ENCODE measurements around the gene JPT2.

Gene JPT2

GRCh38 chr16:1723450-1724147, 45.5 kb downstream of the JPT2 start:
- DNase-seq (ENCODE audit: low read depth) = no peak
- H3K4me3 ChIP-seq (ENCODE audit: low read depth, low read length) = no peak overlapping the region
- TF ChIP-seq CTCF (IDR thresholded peaks at IDR 0.05; ENCODE audit: control insufficient read depth, extremely low read depth, insufficient read depth) = peak; percentile 59

DNA sequence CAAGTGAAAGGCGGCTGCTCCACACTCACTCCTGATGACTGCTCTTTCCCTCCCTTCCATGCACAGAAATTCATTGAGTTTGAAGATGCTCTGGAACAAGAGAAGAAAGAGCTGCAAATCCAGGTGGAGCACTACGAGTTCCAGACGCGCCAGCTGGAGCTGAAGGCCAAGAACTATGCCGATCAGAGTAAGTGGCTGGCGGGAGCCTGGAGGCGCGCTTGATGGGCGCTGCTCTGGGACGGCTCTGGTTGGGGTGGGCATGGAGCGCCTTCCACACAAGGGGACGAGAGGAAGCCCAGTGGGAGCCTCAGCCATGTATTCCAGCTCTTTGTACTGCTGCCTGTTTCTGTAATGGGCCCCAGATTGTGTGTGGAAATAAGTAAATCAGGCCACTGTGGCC, 46.4 kb downstream of the JPT2 start:
- no peak for DNase-seq (ENCODE audit: low read depth)
- TF ChIP-seq CTCF (IDR thresholded peaks at IDR 0.05; ENCODE audit: control insufficient read depth, extremely low read depth, insufficient read depth) = no peak
- H3K4me3 ChIP-seq (ENCODE audit: low read depth, low read length) = no peak overlapping the region

DNA sequence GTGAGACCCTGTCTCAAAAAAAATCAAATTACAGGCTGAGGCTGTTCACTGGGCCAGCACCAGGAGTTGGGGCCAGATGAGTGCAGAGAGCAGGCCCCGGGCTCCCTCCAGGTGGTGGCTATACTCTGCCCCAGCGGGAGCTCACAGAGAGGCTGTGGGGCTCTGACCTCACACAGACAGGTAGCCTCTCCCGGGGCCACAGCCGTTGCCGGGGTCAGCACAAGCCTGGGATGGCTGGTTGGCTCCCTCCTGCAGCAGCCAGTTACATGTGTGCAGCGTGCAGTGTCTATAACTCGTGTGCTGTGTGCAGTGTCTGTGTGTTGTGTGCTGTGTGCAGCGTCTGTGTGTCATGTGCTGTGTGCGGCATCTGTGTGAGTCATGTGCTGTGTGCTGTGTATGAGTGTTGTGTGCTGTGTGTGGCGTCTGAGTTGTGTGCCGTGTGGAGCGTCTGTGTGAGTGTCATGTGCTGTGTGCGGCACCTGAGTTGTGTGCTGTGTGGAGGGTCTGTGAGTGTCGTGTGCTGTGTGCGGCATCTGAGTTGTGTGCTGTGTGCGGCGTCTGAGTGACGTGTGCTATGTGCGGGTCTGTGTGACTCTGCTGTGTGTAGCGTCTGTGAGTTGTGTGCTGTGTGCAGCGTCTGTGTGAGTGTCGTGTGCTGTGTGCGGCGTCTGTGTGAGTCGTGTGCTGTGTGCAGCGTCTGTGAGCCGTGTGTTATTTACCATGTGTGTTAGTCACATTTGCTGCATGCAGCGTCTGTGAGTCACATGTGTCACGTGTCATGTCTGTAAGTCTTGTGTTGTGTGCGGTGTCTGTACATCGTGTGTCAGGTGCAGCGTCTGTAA, 48.8 kb downstream of the JPT2 start:
- no peak for TF ChIP-seq CTCF (IDR thresholded peaks at IDR 0.05; ENCODE audit: control insufficient read depth, extremely low read depth, insufficient read depth)
- H3K4me3 ChIP-seq (ENCODE audit: low read depth, low read length) = no peak overlapping the region
- no peak for DNase-seq (ENCODE audit: low read depth)

DNA sequence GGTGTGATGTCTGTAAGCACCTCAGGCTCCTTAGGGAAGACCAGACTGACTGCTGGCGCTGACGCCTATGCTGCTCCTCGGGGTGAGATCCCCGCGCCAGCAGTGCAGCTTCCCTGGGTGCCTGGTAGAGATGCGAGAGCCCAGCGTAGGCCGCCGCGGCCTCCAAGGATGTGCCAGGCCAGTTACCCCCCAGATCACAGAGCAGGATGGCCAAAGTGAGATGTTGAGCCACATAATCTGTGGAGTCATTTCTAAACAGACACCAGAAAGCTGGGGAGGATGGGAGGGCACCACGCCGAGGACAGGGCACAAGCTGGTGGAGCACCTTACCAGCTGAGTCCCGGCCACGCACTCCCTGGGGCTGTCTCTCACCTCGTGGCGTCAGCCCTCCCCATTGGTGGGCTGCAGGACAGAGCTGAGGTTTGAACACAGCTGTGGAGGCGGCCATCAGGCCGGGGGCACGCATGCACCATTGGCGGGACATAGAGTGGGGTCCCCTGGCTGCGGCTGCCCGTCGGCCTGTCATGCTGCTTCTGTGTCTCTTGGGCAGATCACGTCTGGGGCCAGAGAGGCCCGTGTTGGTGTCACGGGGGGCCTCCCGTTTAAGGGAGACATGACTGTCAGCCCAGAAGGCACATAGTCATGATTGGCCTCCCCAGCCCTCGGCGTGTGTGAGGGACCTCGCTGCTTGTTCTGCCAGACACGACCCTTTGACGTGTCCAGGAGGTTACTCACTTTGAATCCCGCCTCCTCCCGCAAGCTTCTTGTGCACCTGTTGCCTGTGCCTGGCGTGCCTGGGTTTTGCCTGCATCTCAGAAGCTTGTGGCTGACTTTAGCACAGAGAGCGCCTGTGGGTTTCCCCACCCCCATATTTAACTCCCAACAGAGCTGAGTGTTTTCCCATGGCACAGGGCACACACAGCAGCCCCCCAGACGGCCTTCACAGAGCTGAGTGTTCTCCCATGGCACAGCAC, 49.9 kb downstream of the JPT2 start:
- no peak for TF ChIP-seq CTCF (IDR thresholded peaks at IDR 0.05; ENCODE audit: control insufficient read depth, extremely low read depth, insufficient read depth)
- no peak overlapping the region for H3K4me3 ChIP-seq (ENCODE audit: low read depth, low read length)
- DNase-seq (ENCODE audit: low read depth) = no peak

- DNase-seq (ENCODE audit: low read depth) = no peak
- no peak for TF ChIP-seq CTCF (IDR thresholded peaks at IDR 0.05; ENCODE audit: control insufficient read depth, extremely low read depth, insufficient read depth)
- no peak overlapping the region for H3K4me3 ChIP-seq (ENCODE audit: low read depth, low read length)
Measured at GRCh38 chr16:1729026-1729425, 50.9 kb downstream of the JPT2 start.

- DNase-seq (ENCODE audit: low read depth) = no peak
- TF ChIP-seq CTCF (IDR thresholded peaks at IDR 0.05; ENCODE audit: control insufficient read depth, extremely low read depth, insufficient read depth) = no peak
- H3K4me3 ChIP-seq (ENCODE audit: low read depth, low read length) = no peak overlapping the region
Measured at GRCh38 chr16:1729445-1729844, 51.4 kb downstream of the JPT2 start.
